Measurements from ENCODE around the gene MYBBP1A.
"Not testable (repeated sequence)": the region's sequence is repeated elsewhere in the genome, so short reads cannot be mapped to it uniquely, and the experiment has no call there.

MYBBP1A gene

GRCh38 chr17:4554997-4555799 lies at the start of gene MYBBP1A:
Gene MYBBP1A (minus strand): TSS chr17:4555384. CDS start chr17:4555324, 60 bp downstream.
- peak; percentile 99 for DNase-seq

- not testable (repeated sequence) for DNase-seq
Measured at GRCh38 chr17:4604736-4605135, 49.6 kb upstream of the MYBBP1A start.

- no peak for DNase-seq
Measured at GRCh38 chr17:4604111-4604644, 49.0 kb upstream of the MYBBP1A start.

GRCh38 chr17:4602041-4602440 lies 46.9 kb upstream of the MYBBP1A start:
- DNase-seq = no peak

- no peak for DNase-seq
Measured at GRCh38 chr17:4601326-4601725, 46.1 kb upstream of the MYBBP1A start.

- no peak for DNase-seq
Measured at GRCh38 chr17:4600563-4600962, 45.4 kb upstream of the MYBBP1A start.

- no peak for DNase-seq
Measured at GRCh38 chr17:4599505-4600281, 44.5 kb upstream of the MYBBP1A start.

GRCh38 chr17:4598776-4599504 lies 43.8 kb upstream of the MYBBP1A start:
- no peak for DNase-seq

- DNase-seq = no peak
Measured at GRCh38 chr17:4597975-4598374, 42.8 kb upstream of the MYBBP1A start.

GRCh38 chr17:4596636-4597380 lies 41.6 kb upstream of the MYBBP1A start:
- no peak for DNase-seq

GRCh38 chr17:4595685-4596342 lies 40.6 kb upstream of the MYBBP1A start:
- not testable (repeated sequence) for DNase-seq

- peak; percentile 49 for DNase-seq
Measured at GRCh38 chr17:4594931-4595684, 39.9 kb upstream of the MYBBP1A start.

- DNase-seq = no peak
Measured at GRCh38 chr17:4594406-4594805, 39.2 kb upstream of the MYBBP1A start.

- no peak for DNase-seq
Measured at GRCh38 chr17:4593021-4593421, 37.8 kb upstream of the MYBBP1A start.

- DNase-seq = no peak
Measured at GRCh38 chr17:4592240-4593005, 37.2 kb upstream of the MYBBP1A start.

GRCh38 chr17:4591529-4591928 lies 36.3 kb upstream of the MYBBP1A start:
- no peak for DNase-seq

GRCh38 chr17:4590981-4591453 lies 35.8 kb upstream of the MYBBP1A start:
- no peak for DNase-seq

- DNase-seq = not testable (repeated sequence)
Measured at GRCh38 chr17:4590042-4590441, 34.9 kb upstream of the MYBBP1A start.

GRCh38 chr17:4588898-4589625 lies 33.9 kb upstream of the MYBBP1A start:
- no peak for DNase-seq
